GM18526 (cell line): ENCODE results near the gene ERC2.

Experiments
- POLR2A ChIP-seq: IDR thresholded peaks from 3 replicates; pipeline ENCODE4 v1.6.1; 2011; ENCODE audit not compliant: insufficient read length; ENCODE audit errors: extremely low read depth

The ERC2 gene

GRCh38 chr3:55721716-55722484 is 746.4 kb downstream of the ERC2 start:
- no peak for TF ChIP-seq POLR2A

GRCh38 chr3:55720614-55721013 is 747.7 kb downstream of the ERC2 start:
- no peak for TF ChIP-seq POLR2A

- TF ChIP-seq POLR2A = no peak
Measured at GRCh38 chr3:55719508-55719907, 748.8 kb downstream of the ERC2 start.

- no peak for TF ChIP-seq POLR2A
Measured at GRCh38 chr3:55719006-55719405, 749.3 kb downstream of the ERC2 start.

- no peak for TF ChIP-seq POLR2A
Measured at GRCh38 chr3:55718521-55718921, 749.7 kb downstream of the ERC2 start.

- no peak for TF ChIP-seq POLR2A
Measured at GRCh38 chr3:55718074-55718473, 750.2 kb downstream of the ERC2 start.

GRCh38 chr3:55717481-55717880 is 750.8 kb downstream of the ERC2 start:
- TF ChIP-seq POLR2A = no peak

- TF ChIP-seq POLR2A = no peak
Measured at GRCh38 chr3:55716611-55717225, 751.5 kb downstream of the ERC2 start.

GRCh38 chr3:55716044-55716443 is 752.2 kb downstream of the ERC2 start:
- no peak for TF ChIP-seq POLR2A

GRCh38 chr3:55714057-55714456 is 754.2 kb downstream of the ERC2 start:
- TF ChIP-seq POLR2A = no peak

- TF ChIP-seq POLR2A = no peak
Measured at GRCh38 chr3:55711646-55712045, 756.6 kb downstream of the ERC2 start.

GRCh38 chr3:55709411-55710012 is 758.8 kb downstream of the ERC2 start:
- no peak for TF ChIP-seq POLR2A

GRCh38 chr3:55708921-55709320 is 759.3 kb downstream of the ERC2 start:
- no peak for TF ChIP-seq POLR2A

- TF ChIP-seq POLR2A = no peak
Measured at GRCh38 chr3:55708242-55708641, 760.0 kb downstream of the ERC2 start.

- TF ChIP-seq POLR2A = no peak
Measured at GRCh38 chr3:55704521-55704920, 763.7 kb downstream of the ERC2 start.

GRCh38 chr3:55702822-55703221 is 765.4 kb downstream of the ERC2 start:
- TF ChIP-seq POLR2A = no peak
